H1 (cell line): ENCODE data around the gene TTPAL. TPM values are rescaled to one million over a fixed set of nuclear protein-coding genes. Genes with fewer than 3 reads are reported as not detected.

Source experiments
- CTCF ChIA-PET: fragments of 300-600 bp; sonication (Branson Sonifier 250); formaldehyde crosslinking; loops from one replicate; lab custom pipeline; 2021; ENCODE audit not compliant: partially characterized antibody; lab: Charles Lee
- POLR2A ChIA-PET: fragments of 300-600 bp; sonication (Branson Sonifier 250); formaldehyde crosslinking; loops from one replicate; lab custom pipeline; 2021; ENCODE audit warnings: inconsistent platforms; ENCODE audit not compliant: partially characterized antibody; lab: Charles Lee
- DNase-seq, 2 experiments: peaks; one replicate each; pipeline versions ENCODE4 v3.0.0 to v3.0.0-alpha.2; 2010 to 2022; ENCODE audit warnings: low spot score in 2 of 2, low read depth in 1 of 2, mixed read lengths in 1 of 2
- FAIRE-seq: peaks from 2 replicates; lab custom pipeline; 2011; peaks lifted over from hg19 to GRCh38; lab: Jason Lieb, UNC
- H2AFZ ChIP-seq: 2 replicates; pipeline ENCODE4 v1.8.1; 2012; ENCODE audit warnings: low read length, inconsistent platforms
- H2AK5ac ChIP-seq: 2 replicates; pipeline ENCODE4 v1.6.1; 2013; ENCODE audit warnings: low read depth, low read length
- H2BK120ac ChIP-seq: replicated peaks from 2 replicates; pipeline ENCODE3; 2013; ENCODE audit warnings: low read depth, low read length, inconsistent platforms
- H2BK12ac ChIP-seq: 2 replicates; pipeline ENCODE4 v1.6.1; 2013; ENCODE audit warnings: low read depth, low read length
- H2BK15ac ChIP-seq: 2 replicates; pipeline ENCODE4 v1.6.1; 2013; ENCODE audit warnings: low read length
- H2BK20ac ChIP-seq: 2 replicates; pipeline ENCODE4 v1.6.1; 2013; ENCODE audit warnings: low read length
- H2BK5ac ChIP-seq: 2 replicates; pipeline ENCODE4 v1.6.1; 2013; ENCODE audit warnings: low read depth, low read length
- H3K14ac ChIP-seq: 2 replicates; pipeline ENCODE4 v1.6.1; 2013; ENCODE audit warnings: inconsistent platforms; ENCODE audit not compliant: insufficient read length
- H3K18ac ChIP-seq: 2 replicates; pipeline ENCODE4 v1.6.1; 2013; ENCODE audit warnings: low read length; ENCODE audit errors: extremely low read depth
- H3K23ac ChIP-seq: 2 replicates; pipeline ENCODE4 v1.6.1; 2013; ENCODE audit warnings: inconsistent platforms; ENCODE audit not compliant: insufficient read length
- H3K23me2 ChIP-seq: 2 replicates; pipeline ENCODE4 v1.6.1; 2013; ENCODE audit warnings: low read depth, low read length
- H3K27ac ChIP-seq: 2 replicates; pipeline ENCODE4 v1.6.1; 2011; ENCODE audit warnings: low read depth, low read length, inconsistent platforms
- H3K27me3 ChIP-seq, 4 experiments: replicated peaks in 1 of 4; 1 replicate in 1 of 4; 2 replicates in 3 of 4; pipeline versions ENCODE4 v1.6.1 to v1.8.1; 2011 to 2013; ENCODE audit warnings: low read length in 3 of 4, mild to moderate bottlenecking in 3 of 4, inconsistent platforms in 2 of 4, mixed read lengths in 2 of 4, moderate library complexity in 1 of 4; ENCODE audit not compliant: control insufficient read depth in 3 of 4, insufficient read depth in 3 of 4; ENCODE audit errors: extremely low read depth in 1 of 4
- H3K36me3 ChIP-seq, 4 experiments: 2 replicates each; pipeline versions ENCODE4 v1.6.1 to v1.8.1; 2011 to 2013; ENCODE audit warnings: mild to moderate bottlenecking in 4 of 4, low read length in 3 of 4, moderate library complexity in 2 of 4, control low read depth in 1 of 4, inconsistent platforms in 1 of 4; ENCODE audit not compliant: insufficient read depth in 4 of 4, control insufficient read depth in 2 of 4
- H3K4ac ChIP-seq: replicated peaks from 2 replicates; pipeline ENCODE3; 2013; ENCODE audit warnings: low read length, low read depth, mixed read lengths, inconsistent platforms; ENCODE audit not compliant: insufficient read length
- H3K4me1 ChIP-seq, 4 experiments: replicated peaks in 1 of 4; 1 replicate in 1 of 4; 2 replicates in 3 of 4; pipeline versions ENCODE4 v1.6.1 to v1.8.1; 2011 to 2013; ENCODE audit warnings: low read length in 3 of 4, inconsistent platforms in 2 of 4, mixed read lengths in 1 of 4; ENCODE audit not compliant: insufficient read depth in 4 of 4, control insufficient read depth in 3 of 4
- H3K4me2 ChIP-seq, 2 experiments: 2 replicates each; pipeline versions ENCODE4 v1.6.1 to v1.8.1; 2011 to 2013; ENCODE audit warnings: low read depth in 2 of 2, low read length in 2 of 2, control low read depth in 1 of 2, inconsistent platforms in 1 of 2, mild to moderate bottlenecking in 1 of 2; ENCODE audit not compliant: insufficient read depth in 1 of 2
- H3K4me3 ChIP-seq, 4 experiments: fragments of 200-600, 300-600 bp in 1 of 4; sonication (generic), shearing (Covaris generic), sonication (Bioruptor Twin) in 1 of 4; 2 replicates each; pipeline versions ENCODE4 v1.5.1 to v1.8.1; 2011 to 2016; ENCODE audit warnings: low read length in 4 of 4, low read depth in 3 of 4, control low read depth in 2 of 4, inconsistent platforms in 2 of 4, mild to moderate bottlenecking in 2 of 4, mixed read lengths in 1 of 4, moderate library complexity in 1 of 4; ENCODE audit not compliant: insufficient read depth in 2 of 4; ENCODE audit errors: extremely low read depth in 1 of 4
- H3K56ac ChIP-seq: replicated peaks from 2 replicates; pipeline ENCODE3; 2013; ENCODE audit warnings: low read depth, mild to moderate bottlenecking, mixed read lengths, low read length, inconsistent platforms; ENCODE audit not compliant: insufficient read length
- H3K79me1 ChIP-seq: 2 replicates; pipeline ENCODE4 v1.6.1; 2013; ENCODE audit warnings: low read depth, low read length, control low read depth
- H3K79me2 ChIP-seq, 2 experiments: 2 replicates each; pipeline versions ENCODE4 v1.6.1 to v1.8.1; 2012 to 2013; ENCODE audit warnings: low read length in 2 of 2, mild to moderate bottlenecking in 2 of 2, inconsistent platforms in 1 of 2; ENCODE audit not compliant: insufficient read depth in 2 of 2, control insufficient read depth in 1 of 2
- H3K9ac ChIP-seq, 4 experiments: replicated peaks in 1 of 4; 1 replicate in 1 of 4; 2 replicates in 3 of 4; pipeline versions ENCODE4 v1.6.1 to v1.8.1; 2011 to 2013; ENCODE audit warnings: low read depth in 3 of 4, low read length in 3 of 4, control low read depth in 2 of 4, mild to moderate bottlenecking in 2 of 4, moderate library complexity in 2 of 4, inconsistent platforms in 1 of 4; ENCODE audit errors: extremely low read depth in 1 of 4
- H3K9me3 ChIP-seq, 2 experiments: 2 replicates each; pipeline versions ENCODE4 v1.6.1 to v1.8.1; 2012 to 2013; ENCODE audit warnings: mild to moderate bottlenecking in 2 of 2, moderate library complexity in 2 of 2, control low read depth in 1 of 2, inconsistent platforms in 1 of 2, low read depth in 1 of 2, low read length in 1 of 2, mixed read lengths in 1 of 2; ENCODE audit not compliant: insufficient read depth in 2 of 2
- H4K20me1 ChIP-seq, 2 experiments: replicated peaks in 1 of 2; 2 replicates each; pipeline versions ENCODE3 to v1.8.1; 2011 to 2013; ENCODE audit warnings: inconsistent platforms in 2 of 2, low read length in 2 of 2, mild to moderate bottlenecking in 1 of 2; ENCODE audit not compliant: insufficient read depth in 2 of 2, control insufficient read depth in 1 of 2
- H4K5ac ChIP-seq: 2 replicates; pipeline ENCODE4 v1.6.1; 2013; ENCODE audit warnings: low read length, low read depth, mixed read lengths, inconsistent platforms; ENCODE audit not compliant: insufficient read length
- H4K8ac ChIP-seq: 2 replicates; pipeline ENCODE4 v1.8.0; 2013; ENCODE audit warnings: mild to moderate bottlenecking, moderate library complexity, low read length, inconsistent platforms; ENCODE audit not compliant: insufficient read depth; ENCODE audit errors: extremely low read depth
- H4K91ac ChIP-seq: replicated peaks from 2 replicates; pipeline ENCODE3; 2013; ENCODE audit warnings: low read length, mixed read lengths, inconsistent platforms; ENCODE audit not compliant: insufficient read length
- NRF1 ChIP-seq: IDR thresholded peaks from 2 replicates; pipeline ENCODE4 v1.6.1; 2011; ENCODE audit warnings: mild to moderate bottlenecking, low read depth, low read length, improper control_type of control experiment
- SAP30 ChIP-seq: fragments of 300-600 bp; sonication (generic); IDR thresholded peaks from 2 replicates; pipeline ENCODE4 v1.7.1; 2012; ENCODE audit warnings: low read length, moderate library complexity, mild to moderate bottlenecking, inconsistent platforms; ENCODE audit not compliant: insufficient read depth, insufficient replicate concordance
- SRF ChIP-seq: IDR thresholded peaks from 2 replicates; pipeline ENCODE4 v1.6.1; 2011; ENCODE audit warnings: mild to moderate bottlenecking, low read depth, low read length, moderate library complexity
- TAF1 ChIP-seq: IDR thresholded peaks from 2 replicates; pipeline ENCODE4 v1.6.1; 2011; ENCODE audit warnings: mild to moderate bottlenecking, low read depth, low read length
- TEAD4 ChIP-seq: IDR thresholded peaks from 2 replicates; pipeline ENCODE4 v1.6.1; 2012; ENCODE audit warnings: low read depth, low read length, inconsistent platforms, mixed read lengths
- WGBS, 2 experiments: shearing (Covaris generic) in 1 of 2; methylation state at CpG; one replicate each; pipeline versions ENCODE4 v1.1.6 to v1.1.7; 2013 to 2015; ENCODE audit warnings: low lambda C conversion rate in 2 of 2, mixed read lengths in 2 of 2, inconsistent platforms in 1 of 2, low coverage in 1 of 2, missing lambda C conversion rate in 1 of 2; ENCODE audit not compliant: insufficient replicate concordance in 2 of 2, insufficient coverage in 1 of 2, insufficient read length in 1 of 2; ENCODE audit errors: extremely low coverage in 1 of 2, missing lambda C conversion rate in 1 of 2; 5-methylcytosine and 5-hydroxymethylcytosine counted together
- polyA plus RNA-seq, 7 experiments: library from polyadenylated mRNA; depleted of rRNA in 3 of 7; stranded (reverse) in 5 of 7; unstranded in 2 of 7; fragments of >200 nt in 5 of 7; fragments of 200-250 nt in 2 of 7; gene quantifications; 1 replicate in 5 of 7; 2 replicates in 1 of 7; 4 replicates in 1 of 7; pipeline versions ENCODE4 v1.2.1 to v1.2.3, GENCODE V29; 2011 to 2013; ENCODE audit warnings: missing spikeins in 2 of 7, mixed read lengths in 2 of 7
- total RNA-seq: library from RNA; stranded (reverse); fragmentation: NEBNext Ultra II Directional; extraction: Animal tissue kit (Norgen Biotek cat#: 25700); gene quantifications from 2 replicates; pipeline ENCODE4 v1.2.1, GENCODE V29; 2021

Gene TTPAL
- total and polyA plus RNA-seq, 2 of the 8 experiments (the other 6 are each of a cell fraction or from before 2014, with no cell fraction given): 2.8 to 14.0 TPM

GRCh38 chr20:44459271-44459670, 16.4 kb upstream of the TTPAL start:
- no peak overlapping the region for H3K18ac ChIP-seq
- H2BK120ac ChIP-seq: no peak overlapping the region
- no peak overlapping the region for H4K91ac ChIP-seq
- no peaks in the 10 kb centered on the region for H3K4me1 ChIP-seq
- H3K79me2 ChIP-seq: no peaks in the 10 kb centered on the region
- H4K8ac ChIP-seq: no peak overlapping the region
- FAIRE-seq (no peak), DNase-seq (no peak)
- H3K27me3 ChIP-seq: no peaks in the 10 kb centered on the region
- H2BK15ac ChIP-seq: no peak overlapping the region
- H2AFZ ChIP-seq: no peak overlapping the region
- H2BK5ac ChIP-seq: no peak overlapping the region
- no peaks in the 10 kb centered on the region for H3K79me1 ChIP-seq
- no peaks in the 10 kb centered on the region for H3K9me3 ChIP-seq
- no peak overlapping the region for H4K5ac ChIP-seq
- ChIA-PET POLR2A (no interaction called here), CTCF (interaction anchor here (1.0 to 4.5 kb wide), 10 partner anchors 10 to 242 kb away, joined by 3 to 33 read pairs (median 8); no protein-coding TSS in a partner anchor)
- H2BK20ac ChIP-seq: no peak overlapping the region
- no peak overlapping the region for H3K23ac ChIP-seq
- no peak for TF ChIP-seq NRF1
- no peak for TF ChIP-seq TAF1
- no peak for TF ChIP-seq SAP30
- no peak for TF ChIP-seq TEAD4
- TF ChIP-seq SRF: no peak
- no peak overlapping the region for H2BK12ac ChIP-seq
- H3K4me2 ChIP-seq: no peak overlapping the region
- peaks cover 0 to 2% of the 10 kb centered on the region in 2 experiments for H4K20me1 ChIP-seq
- WGBS, 2 experiments: 61% methylated on average over 2 of the region's 2 CpGs; no CpG with 5 or more reads in 1 of the 2 experiments
- H3K27ac ChIP-seq: no peak overlapping the region
- no peak overlapping the region for H3K56ac ChIP-seq
- H3K36me3 ChIP-seq: no peaks in the 10 kb centered on the region
- H3K4me3 ChIP-seq: no peak overlapping the region
- no peak overlapping the region for H2AK5ac ChIP-seq
- no peak overlapping the region for H3K9ac ChIP-seq
- H3K23me2 ChIP-seq: no peaks in the 10 kb centered on the region
- no peak overlapping the region for H3K4ac ChIP-seq
- no peak overlapping the region for H3K14ac ChIP-seq
